GM18519 (cell line): ENCODE results near the gene MYO1F.
"Not testable (repeated sequence)": the region's sequence is repeated elsewhere in the genome, so short reads cannot be mapped to it uniquely, and the experiment has no call there.

Source experiments
- ATAC-seq: cut with Tn5 transposase; IDR thresholded peaks from one replicate; pipeline ENCODE4 v1.9.1; 2021; ENCODE audit warnings: mild to moderate bottlenecking, moderate library complexity; ENCODE audit not compliant: unreplicated experiment, low FRiP score

Gene MYO1F

DNA sequence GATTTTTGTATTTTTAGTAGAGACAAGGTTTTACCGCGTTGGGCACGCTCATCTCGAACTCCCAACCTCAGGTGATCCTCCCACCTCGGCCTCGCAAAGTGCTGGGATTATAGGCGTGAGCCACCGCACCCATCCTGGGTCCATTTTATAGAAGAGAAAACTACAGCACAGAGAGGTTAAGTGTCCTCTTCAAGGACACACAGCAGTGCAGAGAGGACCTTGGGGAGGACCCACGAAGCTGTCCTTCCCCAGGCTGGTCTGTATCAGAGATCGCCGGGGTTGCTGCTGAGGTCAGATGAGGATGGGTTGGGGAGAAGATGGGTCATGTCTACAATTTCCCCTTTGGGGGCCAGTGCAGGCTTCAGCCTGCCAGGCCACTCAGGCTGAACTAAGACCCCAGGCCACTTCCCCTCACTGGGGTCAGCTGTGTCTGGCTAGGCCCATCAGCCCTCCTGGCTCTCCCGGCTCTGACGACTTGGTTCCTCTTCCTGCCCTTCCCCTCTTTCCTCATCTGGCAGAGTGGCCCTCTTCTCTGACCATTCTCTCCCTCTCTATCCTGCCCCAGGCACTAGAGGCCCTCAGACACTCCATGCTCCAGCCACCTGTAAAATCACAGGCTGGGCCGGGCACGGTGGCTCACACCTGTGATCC, 9.6 kb downstream of the MYO1F start:
- ATAC-seq: no peak

DNA sequence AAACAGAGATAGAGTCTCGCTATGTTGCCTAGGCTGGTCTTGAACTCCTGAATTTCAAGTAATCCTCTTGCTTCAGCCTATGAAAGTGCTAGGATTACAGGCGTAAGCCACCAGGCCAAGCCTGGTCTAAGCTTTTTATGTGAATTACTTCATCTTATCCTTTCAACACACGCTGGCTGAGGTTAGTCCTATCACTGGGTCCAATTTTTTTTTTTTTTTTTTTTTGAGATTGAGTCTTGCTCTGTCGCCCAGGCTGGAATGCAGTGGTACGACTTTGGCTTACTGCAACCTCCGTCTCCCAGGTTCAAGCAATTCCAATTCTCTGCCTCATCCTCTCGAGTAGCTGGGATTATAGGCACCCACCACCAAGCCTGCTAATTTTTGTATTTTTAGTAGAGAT, 10.4 kb downstream of the MYO1F start:
- ATAC-seq: no peak

DNA sequence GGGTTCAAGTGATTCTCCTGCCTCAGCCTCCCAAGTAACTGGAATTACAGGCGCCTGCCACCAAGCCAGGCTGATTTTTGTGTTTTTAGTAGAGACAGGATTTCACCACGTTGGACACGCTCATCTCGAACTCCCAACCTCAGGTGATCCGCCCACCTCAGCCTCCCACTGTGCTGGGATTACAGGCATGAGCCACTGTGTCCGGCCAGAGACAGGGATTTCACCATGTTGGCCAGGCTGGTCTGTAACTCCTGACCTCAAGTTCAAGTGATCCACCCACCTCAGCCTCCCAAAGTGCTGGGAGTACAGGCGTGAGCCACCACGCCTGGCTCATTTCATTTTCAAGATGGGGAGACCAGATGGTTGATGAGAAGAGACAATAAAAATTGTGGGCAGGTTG, 12.4 kb downstream of the MYO1F start:
- not testable (repeated sequence) for ATAC-seq

DNA sequence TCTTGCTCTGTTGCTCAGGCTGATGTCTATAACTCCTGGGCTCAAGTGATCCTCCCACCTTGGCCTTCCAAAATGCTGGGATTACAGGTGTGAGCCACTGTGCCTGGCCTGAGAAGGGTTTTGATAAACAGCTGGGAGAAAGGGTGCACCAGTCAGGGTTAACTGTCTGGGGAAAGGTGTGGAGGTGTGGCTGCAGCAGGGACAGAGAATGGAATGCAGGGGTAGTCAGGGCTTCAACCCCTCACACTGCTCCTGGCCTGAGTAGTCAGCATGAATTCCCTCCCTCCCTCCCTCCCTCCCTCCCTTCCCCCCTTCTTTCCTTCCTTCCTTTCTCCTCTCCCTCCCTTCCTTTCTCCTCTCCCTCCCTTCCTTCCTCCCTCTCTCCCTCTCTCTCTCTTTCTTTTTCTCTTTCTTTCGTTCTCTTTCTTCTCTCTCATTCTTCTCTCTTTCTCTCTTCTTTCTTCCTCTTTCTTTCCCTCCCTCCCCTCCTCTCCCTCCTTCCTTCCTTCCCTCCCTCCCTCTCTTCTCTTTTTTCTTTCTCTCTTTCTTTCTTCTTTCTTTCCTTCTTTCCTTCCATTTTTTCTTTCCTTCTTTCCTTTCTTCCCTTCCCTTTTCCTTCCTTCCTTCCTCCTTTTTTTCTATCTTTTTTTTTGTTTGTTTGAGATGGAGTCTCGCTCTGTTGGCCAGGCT, 16.0 kb downstream of the MYO1F start:
- no peak for ATAC-seq

DNA sequence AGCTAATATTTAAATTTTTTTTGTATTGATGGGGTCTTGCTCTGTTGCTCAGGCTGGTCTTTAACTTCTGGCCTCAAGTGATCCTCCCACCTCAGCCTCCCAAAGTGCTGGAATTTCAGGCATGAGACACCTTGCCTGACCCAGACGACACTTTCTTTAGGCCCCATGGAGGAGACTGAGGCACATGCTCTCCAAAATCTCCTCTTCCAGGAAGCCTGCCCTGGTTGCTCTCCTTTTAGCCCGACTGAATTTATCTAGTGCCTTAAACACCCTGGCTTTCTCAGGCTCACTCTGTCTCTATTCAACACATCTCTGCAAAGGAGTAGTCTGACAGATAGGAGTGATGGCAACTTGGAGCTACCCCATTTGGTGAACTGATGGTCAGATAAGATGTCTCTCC, 18.9 kb downstream of the MYO1F start:
- ATAC-seq: no peak

DNA sequence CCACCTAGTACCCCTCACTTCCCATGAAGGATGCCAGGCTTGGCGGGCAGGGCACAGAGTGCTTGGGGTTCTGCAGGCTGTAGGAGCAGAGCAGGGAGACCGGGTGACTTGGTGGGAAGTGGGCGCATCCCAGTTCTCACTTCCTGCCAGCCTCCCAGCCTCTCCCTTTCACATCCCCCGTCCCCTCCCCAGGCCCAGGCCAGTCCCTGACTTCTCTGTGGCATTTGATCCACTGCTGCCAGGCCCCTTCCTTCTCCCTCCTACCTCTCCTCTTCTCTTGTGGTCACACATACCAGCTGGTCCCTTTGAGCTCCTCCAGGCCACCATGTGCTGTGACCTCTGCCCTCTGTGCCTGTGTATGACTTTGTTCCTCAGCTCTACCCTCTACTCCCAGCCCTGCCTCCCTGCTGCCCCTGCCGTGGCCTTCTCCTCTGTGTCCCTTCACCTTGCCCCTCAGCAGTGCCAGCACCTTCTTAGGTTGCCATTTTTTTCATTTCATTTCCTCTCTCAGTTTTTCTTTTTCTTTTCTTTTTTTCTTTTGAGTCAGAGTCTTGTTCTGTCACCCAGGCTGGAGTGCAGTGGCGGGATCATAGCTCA, 19.5 kb downstream of the MYO1F start:
- ATAC-seq: no peak

DNA sequence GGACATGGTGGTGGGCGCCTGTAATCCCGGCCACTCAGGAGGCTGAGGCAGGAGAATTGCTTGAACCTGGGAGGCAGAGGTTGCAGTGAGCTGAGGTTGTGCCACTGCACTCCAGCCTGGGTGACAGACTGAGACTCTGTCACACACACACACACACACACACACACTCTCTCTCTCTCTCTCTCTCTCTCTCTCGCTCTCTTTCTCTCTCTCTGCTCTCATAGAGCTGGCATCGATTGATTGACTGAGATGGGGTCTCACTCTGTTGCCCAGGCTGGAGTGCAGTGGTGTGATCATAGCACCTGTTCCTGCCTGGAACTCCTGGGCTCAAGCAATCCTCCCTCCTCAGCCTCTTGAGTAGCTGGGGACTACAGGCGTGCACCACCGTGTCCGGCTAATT, 23.5 kb downstream of the MYO1F start:
- ATAC-seq: not testable (repeated sequence)

DNA sequence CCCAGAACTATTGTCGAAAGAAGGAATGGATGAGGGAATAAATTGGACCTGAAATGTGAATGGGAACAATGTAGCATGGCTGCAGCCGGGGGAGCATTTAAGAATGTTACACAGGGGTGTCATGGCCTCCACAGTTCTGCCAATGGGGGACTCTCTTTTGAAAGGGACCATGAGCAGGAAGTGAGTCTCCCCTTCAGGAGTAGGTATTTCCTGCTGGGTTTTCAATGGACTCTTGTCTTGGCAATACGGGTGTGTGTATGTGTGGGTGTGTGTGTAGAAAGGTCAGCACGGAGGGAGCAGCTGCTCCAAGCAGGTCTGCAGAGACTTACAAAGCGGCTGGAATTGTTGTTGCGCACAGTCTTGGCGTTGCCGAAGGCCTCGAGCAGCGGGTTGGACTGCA, 24.4 kb downstream of the MYO1F start:
- ATAC-seq: no peak

- ATAC-seq: no peak
Measured at GRCh38 chr19:8550070-8550469, 27.2 kb downstream of the MYO1F start.

DNA sequence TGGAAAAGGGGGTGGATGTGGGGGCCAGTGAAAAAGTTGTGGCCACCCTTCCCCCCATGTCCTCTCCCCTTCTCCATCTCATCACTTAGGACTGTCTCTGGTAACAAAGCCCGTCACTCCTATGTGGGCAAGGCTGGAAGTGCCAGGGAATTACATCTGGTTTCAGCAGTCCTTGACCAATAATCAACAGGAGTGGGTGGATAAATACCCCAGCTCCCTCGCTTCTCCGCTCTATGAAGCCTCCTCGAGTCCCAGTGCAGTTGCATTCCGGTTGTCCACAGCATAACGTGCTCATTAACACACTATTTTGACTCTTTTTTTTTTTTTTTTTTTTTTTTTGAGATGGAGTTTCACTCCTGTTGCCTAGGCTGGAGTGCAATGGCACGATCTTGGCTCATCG, 31.5 kb downstream of the MYO1F start:
- ATAC-seq: no peak

GRCh38 chr19:8544168-8544567, 33.1 kb downstream of the MYO1F start:
- no peak for ATAC-seq

DNA sequence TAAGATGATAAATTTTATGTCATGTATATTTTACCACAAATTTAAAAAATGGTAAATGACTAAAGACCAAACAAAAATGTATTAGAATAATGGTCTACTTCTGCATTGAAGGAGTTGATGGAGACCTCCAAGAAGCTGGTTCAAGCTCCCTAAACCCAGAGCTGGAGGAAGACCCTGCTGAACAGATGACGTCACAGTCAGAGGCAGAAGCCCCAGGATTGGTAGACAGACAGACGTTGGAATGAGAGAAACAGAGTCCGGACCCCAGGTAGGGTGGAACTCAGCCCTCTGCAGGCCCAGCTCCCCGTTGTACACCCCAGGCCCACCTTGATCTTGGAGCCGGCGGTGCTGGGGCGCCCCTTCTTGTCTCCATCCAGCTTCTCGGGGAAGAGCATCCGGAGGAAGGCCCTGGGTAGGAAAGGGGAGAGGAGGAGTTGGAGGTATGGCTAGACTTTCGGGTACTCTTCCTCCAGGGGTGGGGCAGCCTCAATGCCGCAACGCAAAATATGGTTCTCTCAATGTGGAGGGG, 37.6 kb downstream of the MYO1F start:
- no peak for ATAC-seq

- no peak for ATAC-seq
Measured at GRCh38 chr19:8537099-8537498, 40.1 kb downstream of the MYO1F start.

DNA sequence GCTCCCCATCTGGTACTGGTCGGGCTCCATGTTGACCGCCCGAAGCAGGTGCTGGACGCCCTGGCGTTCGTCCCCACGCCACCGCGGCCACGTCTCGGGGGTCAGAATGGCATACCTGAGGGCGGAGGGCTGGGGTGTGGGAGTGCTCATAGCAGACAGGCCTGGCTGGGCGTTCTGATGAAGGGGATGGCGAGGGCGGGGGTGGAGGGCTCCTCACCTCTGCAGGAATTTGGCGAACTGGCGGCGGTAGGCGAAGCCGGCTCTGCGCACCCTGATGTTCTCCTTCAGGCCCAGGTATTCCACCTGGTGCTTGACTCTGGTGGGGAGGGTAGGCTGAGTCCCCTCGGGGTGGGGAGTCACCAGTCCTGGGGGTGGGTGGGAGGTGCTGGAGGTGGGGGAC, 41.0 kb downstream of the MYO1F start:
- no peak for ATAC-seq

- no peak for ATAC-seq
Measured at GRCh38 chr19:8532225-8532624, 45.0 kb downstream of the MYO1F start.

- no peak for ATAC-seq
Measured at GRCh38 chr19:8531470-8531869, 45.8 kb downstream of the MYO1F start.

- ATAC-seq: no peak
Measured at GRCh38 chr19:8530061-8530679, 47.1 kb downstream of the MYO1F start.

DNA sequence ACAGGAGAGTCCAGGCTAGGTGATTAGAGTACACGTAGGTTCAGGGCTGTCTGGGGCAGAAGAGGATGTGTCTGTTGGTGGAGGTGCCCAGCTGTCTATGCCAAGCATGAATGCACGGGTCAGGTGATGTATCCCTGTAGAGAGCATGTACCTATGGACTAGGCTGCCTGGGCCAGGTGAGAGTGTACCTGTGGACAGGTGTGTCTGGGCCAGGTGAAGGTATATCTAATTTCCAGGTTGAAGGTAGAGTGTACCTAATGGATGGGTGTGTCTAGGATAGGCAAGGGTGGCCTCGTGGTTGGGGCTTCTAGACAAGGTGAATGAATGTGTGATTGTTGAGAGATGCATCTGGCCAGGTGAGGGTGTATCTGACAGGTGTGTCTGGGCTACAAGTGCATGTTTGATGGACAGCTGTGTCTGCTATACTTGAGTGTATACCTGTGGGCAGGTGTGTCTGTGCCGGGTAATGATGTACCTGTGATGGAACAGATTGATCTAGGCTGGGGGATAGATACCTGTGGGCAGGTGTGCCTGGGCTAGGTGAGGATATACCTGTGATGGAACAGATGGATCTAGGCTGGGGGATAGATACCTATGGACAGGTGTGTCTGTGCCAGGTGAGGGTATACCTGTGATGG, 47.8 kb downstream of the MYO1F start:
- ATAC-seq: no peak

GRCh38 chr19:8528500-8528899, 48.7 kb downstream of the MYO1F start:
- no peak for ATAC-seq

GRCh38 chr19:8526345-8527091, 50.7 kb downstream of the MYO1F start:
- ATAC-seq: no peak
